HG02884 (cell line): ENCODE results near the gene LENG8.
"Not testable (repeated sequence)": the region's sequence is repeated elsewhere in the genome, so short reads cannot be mapped to it uniquely, and the experiment has no call there.

Experiments
- ATAC-seq: cut with Tn5 transposase; IDR thresholded peaks from one replicate; pipeline ENCODE4 v1.9.1; 2021; ENCODE audit warnings: mild to moderate bottlenecking, moderate library complexity; ENCODE audit not compliant: unreplicated experiment

LENG8 gene

GRCh38 chr19:54460230-54461005 is 11.4 kb downstream of the LENG8 start:
- ATAC-seq: no peak

- ATAC-seq: no peak
Measured at GRCh38 chr19:54461210-54461609, 12.2 kb downstream of the LENG8 start.

GRCh38 chr19:54461613-54462012 is 12.6 kb downstream of the LENG8 start:
- ATAC-seq: no peak

- ATAC-seq: no peak
Measured at GRCh38 chr19:54462047-54462654, 13.2 kb downstream of the LENG8 start.

GRCh38 chr19:54462655-54463530 is 13.9 kb downstream of the LENG8 start:
- ATAC-seq: peak; percentile 7

GRCh38 chr19:54463531-54464043 is 14.6 kb downstream of the LENG8 start, which contains the start of gene LENG9:
TSS of gene LENG9 (minus strand) at chr19:54463778. CDS start at chr19:54463526, 252 bp downstream.
- ATAC-seq: peak; percentile 48

GRCh38 chr19:54464044-54464629 is 15.1 kb downstream of the LENG8 start:
- peak; percentile 41 for ATAC-seq

- peak; percentile 36 for ATAC-seq
Measured at GRCh38 chr19:54464630-54465425, 15.8 kb downstream of the LENG8 start.

GRCh38 chr19:54465426-54466109 is 16.6 kb downstream of the LENG8 start:
- ATAC-seq: no peak

GRCh38 chr19:54466110-54466480 is 17.1 kb downstream of the LENG8 start:
- not testable (repeated sequence) for ATAC-seq

- no peak for ATAC-seq
Measured at GRCh38 chr19:54469496-54469934, 20.5 kb downstream of the LENG8 start.

GRCh38 chr19:54470276-54470887 is 21.4 kb downstream of the LENG8 start:
- ATAC-seq: no peak

GRCh38 chr19:54470991-54471782 is 22.2 kb downstream of the LENG8 start:
- no peak for ATAC-seq

- no peak for ATAC-seq
Measured at GRCh38 chr19:54473071-54473891, 24.3 kb downstream of the LENG8 start, which contains the start of gene CDC42EP5. TSS of gene CDC42EP5 (minus strand) at chr19:54473296. CDS start at chr19:54465547, 7,749 bp downstream.

GRCh38 chr19:54473892-54474372 is 24.9 kb downstream of the LENG8 start:
- ATAC-seq: no peak

GRCh38 chr19:54475706-54476105 is 26.7 kb downstream of the LENG8 start:
- ATAC-seq: no peak

GRCh38 chr19:54477650-54478049 is 28.7 kb downstream of the LENG8 start:
- no peak for ATAC-seq
